Tibial artery (tissue), 4 donors: Measurements from ENCODE around the gene NR1D1.
A peak's percentile ranks its signal among the peaks of the same experiment; 100 is the strongest.

Experiments used
- DNase-seq, 2 donors: peaks; one replicate each; pipeline ENCODE4 v3.0.0-alpha.2; 2019
- H3K27ac ChIP-seq, 2 donors: fragments of 200-600 bp; sonication (generic) in 1 of 2; 1 replicate in 1 of 2; 2 replicates in 1 of 2; pipeline ENCODE4 v1.5.1; 2018 to 2019; ENCODE audit warnings: mild to moderate bottlenecking in 1 of 2
- H3K27me3 ChIP-seq, 2 donors: fragments of 200-600 bp; sonication (generic) in 1 of 2; one replicate each; pipeline versions ENCODE4 v1.5.1 to v1.6.0; 2016 to 2019
- H3K36me3 ChIP-seq, 3 donors: fragments of 200-600 bp; sonication (generic) in 2 of 3; one replicate each; pipeline ENCODE4 v1.5.1; 2016 to 2019; ENCODE audit warnings: mild to moderate bottlenecking in 2 of 3
- H3K4me1 ChIP-seq, 4 donors: fragments of 200-600 bp; sonication (generic) in 2 of 4; 1 replicate in 3 of 4; 2 replicates in 1 of 4; pipeline ENCODE4 v1.5.1; 2016 to 2019
- H3K4me3 ChIP-seq, 2 donors: fragments of 200-600 bp; sonication (generic) in 1 of 2; 1 replicate in 1 of 2; 2 replicates in 1 of 2; pipeline ENCODE4 v1.5.1; 2018 to 2019; ENCODE audit warnings: mild to moderate bottlenecking in 2 of 2
- H3K9me3 ChIP-seq, 3 donors: fragments of 200-600 bp; sonication (generic) in 1 of 3; one replicate each; pipeline ENCODE4 v1.5.1; 2016 to 2019
- CTCF ChIP-seq, 2 experiments: fragments of 200-600 bp in 1 of 2; fragments of 450-650 bp in 1 of 2; IDR thresholded peaks; one replicate each; pipeline ENCODE4 v1.5.1; 2017 to 2019; ENCODE audit warnings: antibody characterized with exemption in 2 of 2, mild to moderate bottlenecking in 1 of 2, moderate library complexity in 1 of 2
- intact Hi-C: fragments of 100-400 bp; cut with DNase I; formaldehyde crosslinking; loops from one replicate; pipeline ENCODE4 v1.15.0; 2023; ENCODE audit warnings: low total_unique reads

NR1D1 gene

GRCh38 chr17:40086150-40087044 is 14.0 kb downstream of the NR1D1 start:
- peaks cover 70 to 91% (median 76%) of the 10 kb centered on the region in 3 donors for H3K36me3 ChIP-seq

GRCh38 chr17:40084477-40084876 is 15.9 kb downstream of the NR1D1 start:
- Histone ChIP-seq H3K4me1 (peaks cover 0 to 23% (median 5%) of the 10 kb centered on the region in 4 donors), H3K4me3 (no peak overlapping the region), H3K27me3 (no peaks in the 10 kb centered on the region), H3K36me3 (peaks cover 63 to 90% (median 83%) of the 10 kb centered on the region in 3 donors), H3K9me3 (no peaks in the 10 kb centered on the region), H3K27ac (no peak overlapping the region)
- intact Hi-C loops, result no loop called here
- TF ChIP-seq CTCF (IDR thresholded peaks at IDR 0.05), result no peak
- no peak for DNase-seq

More at GRCh38 chr17:40086150-40087044, 14.0 kb downstream of the NR1D1 start:
- Histone ChIP-seq H3K4me3 (no peak overlapping the region), H3K4me1 (peaks cover 0 to 42% (median 11%) of the 10 kb centered on the region in 4 donors), H3K27me3 (no peaks in the 10 kb centered on the region), H3K9me3 (no peaks in the 10 kb centered on the region), H3K27ac (peak overlapping the region in 1 of 2 donors; percentile 42)
- intact Hi-C loops, result no loop called here
- peak; percentile 54 to 70 for DNase-seq
- TF ChIP-seq CTCF (IDR thresholded peaks at IDR 0.05), result peak; percentile 86 to 88

GRCh38 chr17:40079545-40079944 is 20.8 kb downstream of the NR1D1 start:
- H3K27ac ChIP-seq, result peak overlapping the region; percentile 10 to 24
- peaks cover 9 to 50% (median 29%) of the 10 kb centered on the region in 4 donors for H3K4me1 ChIP-seq
- H3K4me3 ChIP-seq, result no peak overlapping the region
- intact Hi-C loops, result no loop called here
- H3K27me3 ChIP-seq, result no peaks in the 10 kb centered on the region
- peaks cover 28 to 78% (median 48%) of the 10 kb centered on the region in 3 donors for H3K36me3 ChIP-seq
- TF ChIP-seq CTCF (IDR thresholded peaks at IDR 0.05), result no peak
- no peak for DNase-seq
- no peaks in the 10 kb centered on the region for H3K9me3 ChIP-seq

GRCh38 chr17:40076591-40076990 is 23.8 kb downstream of the NR1D1 start:
- DNase-seq, result no peak
- Histone ChIP-seq H3K9me3 (no peaks in the 10 kb centered on the region), H3K36me3 (peaks cover 16 to 63% (median 34%) of the 10 kb centered on the region in 3 donors), H3K27ac (peak overlapping the region; percentile 93 to 94), H3K4me3 (no peak overlapping the region), H3K4me1 (peaks cover 9 to 67% (median 59%) of the 10 kb centered on the region in 4 donors), H3K27me3 (no peaks in the 10 kb centered on the region)
- intact Hi-C loops, result loop anchor here (1.0 kb wide), 1 partner anchor 14 kb away; no protein-coding TSS in a partner anchor
- no peak for TF ChIP-seq CTCF (IDR thresholded peaks at IDR 0.05)

- peaks cover 16 to 57% (median 28%) of the 10 kb centered on the region in 3 donors for H3K36me3 ChIP-seq
- H3K9me3 ChIP-seq, result no peaks in the 10 kb centered on the region
- no peak for TF ChIP-seq CTCF (IDR thresholded peaks at IDR 0.05)
- H3K27ac ChIP-seq, result peak overlapping the region; percentile 93 to 94
- peak overlapping the region; percentile 14 to 29 for H3K4me3 ChIP-seq
- intact Hi-C loops, result loop anchor here (1.0 kb wide), 1 partner anchor 14 kb away; no protein-coding TSS in a partner anchor
- H3K4me1 ChIP-seq, result peaks cover 9 to 73% (median 65%) of the 10 kb centered on the region in 4 donors
- no peaks in the 10 kb centered on the region for H3K27me3 ChIP-seq
- no peak for DNase-seq
Measured at GRCh38 chr17:40075942-40076498, 24.4 kb downstream of the NR1D1 start.
